GM18526 (cell line): ENCODE data around the gene C11orf71.

Experiments
- POLR2A ChIP-seq: IDR thresholded peaks from 3 replicates; pipeline ENCODE4 v1.6.1; 2011; ENCODE audit not compliant: insufficient read length; ENCODE audit errors: extremely low read depth

The C11orf71 gene

GRCh38 chr11:114400216-114400914 lies at the start of gene C11orf71, which contains the start of gene RBM7:
Gene C11orf71, minus strand, starts transcription at chr11:114400511. Its CDS starts 180 bp downstream, at chr11:114400331.
Gene RBM7, plus strand, starts transcription at chr11:114400666. Its CDS starts 6 bp downstream, at chr11:114400672.
- peak; percentile 95 for TF ChIP-seq POLR2A

DNA sequence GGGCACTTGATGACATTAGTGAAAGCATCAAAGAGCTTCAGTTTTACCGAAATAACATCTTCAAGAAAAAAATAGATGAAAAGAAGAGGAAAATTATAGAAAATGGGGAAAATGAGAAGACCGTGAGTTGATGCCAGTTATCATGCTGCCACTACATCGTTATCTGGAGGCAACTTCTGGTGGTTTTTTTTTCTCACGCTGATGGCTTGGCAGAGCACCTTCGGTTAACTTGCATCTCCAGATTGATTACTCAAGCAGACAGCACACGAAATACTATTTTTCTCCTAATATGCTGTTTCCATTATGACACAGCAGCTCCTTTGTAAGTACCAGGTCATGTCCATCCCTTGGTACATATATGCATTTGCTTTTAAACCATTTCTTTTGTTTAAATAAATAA lies 49.5 kb upstream of the C11orf71 start:
- TF ChIP-seq POLR2A = no peak

GRCh38 chr11:114448749-114449482 lies 48.6 kb upstream of the C11orf71 start:
- TF ChIP-seq POLR2A = no peak

DNA sequence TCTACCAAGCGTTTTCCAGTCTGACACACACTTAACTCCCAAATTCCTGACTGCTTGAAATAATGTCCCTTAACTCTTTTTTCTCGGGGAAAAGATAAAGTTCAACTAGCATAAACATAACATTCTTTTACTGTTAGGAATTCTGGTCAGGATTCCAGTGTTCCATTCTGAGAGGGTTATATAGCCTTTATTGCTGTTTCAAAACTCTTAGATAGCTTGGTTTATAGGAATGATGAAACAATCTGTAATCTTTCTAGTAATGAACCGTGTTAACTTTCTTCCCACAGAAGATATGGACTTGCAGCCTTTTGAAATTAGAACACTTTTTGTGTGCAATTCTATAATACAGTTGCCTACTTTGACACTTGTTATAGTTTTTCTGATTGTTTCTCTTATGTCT lies 47.6 kb upstream of the C11orf71 start:
- TF ChIP-seq POLR2A = no peak

DNA sequence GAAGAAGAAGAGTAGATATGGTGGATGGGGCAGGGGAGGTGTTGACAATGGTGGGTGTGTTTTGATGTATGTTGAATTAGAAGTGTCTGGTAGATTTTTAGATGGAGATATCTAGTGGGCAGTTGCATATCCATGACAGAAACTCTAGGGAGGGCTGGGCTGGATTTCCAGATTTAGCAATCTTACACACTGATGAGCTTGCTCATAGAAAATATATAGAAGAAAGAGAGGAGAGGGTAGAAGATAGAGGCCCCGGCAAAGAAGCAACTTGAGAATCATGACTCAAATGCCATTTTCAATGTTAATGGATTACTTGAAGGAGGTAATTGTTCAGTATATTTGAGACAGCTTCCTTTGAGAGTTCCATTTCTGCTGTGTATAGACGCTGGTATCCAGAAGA lies 47.1 kb upstream of the C11orf71 start:
- no peak for TF ChIP-seq POLR2A

GRCh38 chr11:114442536-114442935 lies 42.2 kb upstream of the C11orf71 start:
- TF ChIP-seq POLR2A = no peak

DNA sequence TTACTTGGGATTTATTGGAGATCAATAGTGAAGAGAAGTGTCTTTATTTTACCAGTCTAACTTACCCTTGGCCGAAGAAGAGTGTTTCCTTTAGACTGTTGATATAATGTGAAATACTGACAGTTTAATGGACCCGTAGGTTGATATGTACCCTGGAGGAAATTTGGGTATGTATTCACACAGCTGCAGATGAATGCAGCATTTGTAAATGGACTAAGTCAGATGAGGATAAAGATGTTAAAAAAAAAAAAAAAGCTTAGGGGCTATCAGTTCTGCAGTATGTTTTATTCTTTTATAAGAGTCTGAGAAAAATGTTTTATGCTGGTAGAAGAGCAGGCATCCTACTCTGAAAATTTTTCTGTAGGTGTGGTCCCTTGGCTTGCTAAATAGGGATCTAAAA lies 41.6 kb upstream of the C11orf71 start:
- TF ChIP-seq POLR2A = no peak

DNA sequence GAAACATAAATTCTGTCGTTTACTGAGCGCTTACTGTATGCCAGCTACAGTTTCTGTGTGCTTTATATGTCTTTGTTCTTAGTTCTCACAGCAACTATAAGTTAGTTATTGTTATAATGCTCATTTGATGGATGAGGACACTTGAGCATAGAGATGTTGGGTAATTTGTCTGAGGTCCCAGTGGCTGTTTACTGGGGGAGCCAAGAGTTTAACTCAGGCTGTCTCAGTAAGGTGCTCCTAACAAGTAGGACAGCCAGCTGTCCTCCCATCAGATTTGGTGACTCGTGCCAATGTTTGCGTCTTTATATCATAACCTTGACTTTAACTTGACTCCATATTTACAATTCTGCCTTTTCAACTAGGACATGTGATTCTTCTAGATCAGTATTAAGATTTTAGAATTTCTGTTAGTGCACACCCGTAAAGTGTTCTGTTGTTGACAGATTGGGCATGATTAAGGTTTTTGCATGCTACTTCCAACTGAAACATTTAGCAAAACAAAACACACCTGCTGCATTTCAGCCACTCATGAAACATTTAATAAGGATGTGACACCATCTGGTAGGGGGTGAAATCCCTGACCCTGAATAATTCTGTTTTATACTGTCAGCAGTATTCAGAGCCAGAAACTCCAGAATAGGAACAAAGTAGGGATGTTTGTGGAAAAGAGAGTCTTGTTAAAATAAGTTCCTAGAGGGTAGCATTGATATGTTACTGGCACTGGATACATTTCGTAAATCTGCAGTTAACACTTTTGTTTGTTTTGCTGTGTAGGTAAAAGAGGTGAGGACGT lies 40.9 kb upstream of the C11orf71 start:
- no peak for TF ChIP-seq POLR2A

GRCh38 chr11:114440121-114440860 lies 40.0 kb upstream of the C11orf71 start:
- no peak for TF ChIP-seq POLR2A

DNA sequence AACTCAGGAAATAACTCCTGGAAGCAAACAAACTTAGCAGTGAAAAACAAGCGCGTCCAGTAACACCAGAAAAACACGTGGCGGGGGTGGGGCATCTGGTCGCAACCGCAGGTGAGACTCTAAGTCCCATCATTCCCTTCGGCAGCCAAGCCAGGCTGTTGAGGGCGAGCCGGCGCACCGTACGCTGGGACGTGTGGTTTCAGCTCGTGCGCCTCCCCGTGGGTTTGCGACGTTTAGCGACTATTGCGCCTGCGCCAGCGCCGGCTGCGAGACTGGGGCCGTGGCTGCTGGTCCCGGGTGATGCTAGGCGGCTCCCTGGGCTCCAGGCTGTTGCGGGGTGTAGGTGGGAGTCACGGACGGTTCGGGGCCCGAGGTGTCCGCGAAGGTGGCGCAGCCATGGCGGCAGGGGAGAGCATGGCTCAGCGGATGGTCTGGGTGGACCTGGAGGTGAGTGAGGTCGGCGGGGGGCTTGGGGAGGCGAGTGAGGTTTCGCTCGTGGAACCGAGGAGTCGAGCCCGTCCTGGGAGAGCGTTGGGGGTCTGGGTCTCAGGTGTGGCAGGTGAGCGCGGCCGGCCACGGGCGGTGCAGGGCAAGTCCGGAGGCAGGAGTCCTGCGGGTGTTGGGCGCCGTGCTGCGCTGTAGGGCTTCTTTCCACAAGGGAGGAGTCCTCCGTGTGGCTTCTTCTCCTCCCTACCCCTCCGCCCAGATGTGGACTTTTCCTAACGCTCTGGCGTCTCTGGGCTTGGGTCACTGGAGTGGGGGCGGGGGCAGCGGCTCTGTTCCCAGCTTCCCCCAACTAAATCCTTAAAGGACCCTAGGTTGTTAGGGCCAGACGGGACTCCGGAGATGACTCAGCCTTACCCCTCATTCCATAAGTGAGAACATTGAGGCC lies 39.2 kb upstream of the C11orf71 start, which contains the start of gene REXO2:
REXO2 (plus strand) TSS at position 239 of the 892 bp plus-strand sequence; CDS start at position 301, 62 bp downstream.
- peak; percentile 40 for TF ChIP-seq POLR2A

GRCh38 chr11:114438303-114438702 lies 38.0 kb upstream of the C11orf71 start:
- no peak for TF ChIP-seq POLR2A

GRCh38 chr11:114433376-114433775 lies 33.1 kb upstream of the C11orf71 start:
- no peak for TF ChIP-seq POLR2A

GRCh38 chr11:114432893-114433292 lies 32.6 kb upstream of the C11orf71 start:
- TF ChIP-seq POLR2A = no peak

GRCh38 chr11:114430290-114430689 lies 30.0 kb upstream of the C11orf71 start:
- no peak for TF ChIP-seq POLR2A
